HT1080 (cell line): ENCODE data around the gene RSPH9. TPM values are rescaled to one million over a fixed set of nuclear protein-coding genes. Genes with fewer than 3 reads are reported as not detected.

Source experiments
- DNase-seq: peaks from one replicate; pipeline ENCODE4 v3.0.0-alpha.2; 2015; ENCODE audit warnings: low read depth
- polyA plus RNA-seq, 2 experiments: library from polyadenylated mRNA; depleted of rRNA; stranded (reverse); fragments of >200 nt; gene quantifications; 2 replicates each; pipeline ENCODE4 v1.2.3, GENCODE V29; 2015
- total RNA-seq: library from RNA; depleted of rRNA; stranded (reverse); fragments of >200 nt; shearing (Covaris generic); gene quantifications from 2 replicates; pipeline ENCODE4 v1.2.3, GENCODE V29; 2014; rRNA removed

RSPH9 gene
- total RNA-seq: not detected in 2 replicates
- polyA plus RNA-seq (2015; cell fraction: cytosol; rRNA removed): not detected in 2 replicates
- not detected in 2 replicates for polyA plus RNA-seq (2015; cell fraction: nucleus; rRNA removed)

GRCh38 chr6:43644940-43645612 is at the start of gene RSPH9:
Gene RSPH9 (plus strand): TSS chr6:43645036. CDS start chr6:43645099, 63 bp downstream.
- DNase-seq: no peak

- DNase-seq: no peak
Measured at GRCh38 chr6:43600595-43600994, 44.2 kb upstream of the RSPH9 start.

- DNase-seq: peak; percentile 61
Measured at GRCh38 chr6:43604174-43604573, 40.7 kb upstream of the RSPH9 start.

- DNase-seq: no peak
Measured at GRCh38 chr6:43606019-43606418, 38.8 kb upstream of the RSPH9 start.

- DNase-seq: peak; percentile 66
Measured at GRCh38 chr6:43608310-43608763, 36.5 kb upstream of the RSPH9 start.

- no peak for DNase-seq
Measured at GRCh38 chr6:43608807-43609206, 36.0 kb upstream of the RSPH9 start.

- DNase-seq: no peak
Measured at GRCh38 chr6:43609402-43609801, 35.4 kb upstream of the RSPH9 start.

- DNase-seq: no peak
Measured at GRCh38 chr6:43610431-43610830, 34.4 kb upstream of the RSPH9 start.

- DNase-seq: no peak
Measured at GRCh38 chr6:43613721-43614395, 31.0 kb upstream of the RSPH9 start.

- no peak for DNase-seq
Measured at GRCh38 chr6:43614396-43614730, 30.5 kb upstream of the RSPH9 start.

- no peak for DNase-seq
Measured at GRCh38 chr6:43616725-43617472, 27.9 kb upstream of the RSPH9 start.

- no peak for DNase-seq
Measured at GRCh38 chr6:43621078-43621835, 23.6 kb upstream of the RSPH9 start.

- no peak for DNase-seq
Measured at GRCh38 chr6:43621836-43622180, 23.0 kb upstream of the RSPH9 start.

GRCh38 chr6:43622541-43622940 is 22.3 kb upstream of the RSPH9 start:
- no peak for DNase-seq

- no peak for DNase-seq
Measured at GRCh38 chr6:43623880-43624785, 20.7 kb upstream of the RSPH9 start.

GRCh38 chr6:43624786-43625288 is 20.0 kb upstream of the RSPH9 start:
- DNase-seq: no peak

- DNase-seq: no peak
Measured at GRCh38 chr6:43625393-43625992, 19.3 kb upstream of the RSPH9 start.

- DNase-seq: peak; percentile 90
Measured at GRCh38 chr6:43627008-43627825, 17.6 kb upstream of the RSPH9 start.
